HG02642 (cell line): ENCODE results near the gene IFNA2.
"Not testable (repeated sequence)": the region's sequence is repeated elsewhere in the genome, so short reads cannot be mapped to it uniquely, and the experiment has no call there.

Source experiments
- ATAC-seq: cut with Tn5 transposase; IDR thresholded peaks from one replicate; pipeline ENCODE4 v1.9.1; 2021; ENCODE audit warnings: mild to moderate bottlenecking; ENCODE audit not compliant: unreplicated experiment, poor library complexity

Gene IFNA2

GRCh38 chr9:21385131-21385670 lies at the start of gene IFNA2:
Gene IFNA2, minus strand, starts transcription at chr9:21385398. Its CDS starts 69 bp downstream, at chr9:21385329.
- ATAC-seq, result no peak

GRCh38 chr9:21435015-21435383 lies 49.8 kb upstream of the IFNA2 start:
- not testable (repeated sequence) for ATAC-seq

GRCh38 chr9:21434202-21435014 lies 49.2 kb upstream of the IFNA2 start:
- ATAC-seq, result no peak

GRCh38 chr9:21432672-21433425 lies 47.7 kb upstream of the IFNA2 start:
- ATAC-seq, result peak; percentile 52

GRCh38 chr9:21429191-21429590 lies 44.0 kb upstream of the IFNA2 start:
- ATAC-seq, result no peak

GRCh38 chr9:21428235-21428634 lies 43.0 kb upstream of the IFNA2 start:
- ATAC-seq, result no peak

- ATAC-seq, result no peak
Measured at GRCh38 chr9:21415493-21416267, 30.5 kb upstream of the IFNA2 start.

GRCh38 chr9:21414220-21414940 lies 29.2 kb upstream of the IFNA2 start:
- ATAC-seq, result no peak

- peak; percentile 73 for ATAC-seq
Measured at GRCh38 chr9:21413624-21414023, 28.4 kb upstream of the IFNA2 start.

- ATAC-seq, result no peak
Measured at GRCh38 chr9:21413151-21413550, 28.0 kb upstream of the IFNA2 start.

GRCh38 chr9:21412107-21412506 lies 26.9 kb upstream of the IFNA2 start:
- peak; percentile 42 for ATAC-seq

- ATAC-seq, result no peak
Measured at GRCh38 chr9:21408817-21409216, 23.6 kb upstream of the IFNA2 start, which contains the start of gene IFNA8. Gene IFNA8, plus strand, starts transcription at chr9:21409117. Its CDS starts 60 bp downstream, at chr9:21409177.

GRCh38 chr9:21404146-21404545 lies 18.9 kb upstream of the IFNA2 start:
- ATAC-seq, result no peak

GRCh38 chr9:21402386-21403251 lies 17.4 kb upstream of the IFNA2 start:
- ATAC-seq, result peak; percentile 68

GRCh38 chr9:21399956-21400355 lies 14.8 kb upstream of the IFNA2 start:
- no peak for ATAC-seq

- ATAC-seq, result no peak
Measured at GRCh38 chr9:21398955-21399489, 13.8 kb upstream of the IFNA2 start.

GRCh38 chr9:21395778-21396717 lies 10.8 kb upstream of the IFNA2 start:
- peak; percentile 82 for ATAC-seq

- ATAC-seq, result peak; percentile 83
Measured at GRCh38 chr9:21392270-21392669, 7.1 kb upstream of the IFNA2 start.
